ENCODE data around the gene GGCX.

The GGCX gene

GRCh38 chr2:85540133-85540648 lies 21.1 kb downstream of the GGCX start:
- Histone ChIP-seq H2BK5ac (ENCODE audit: low read length) (no peak overlapping the region), H3K18ac (ENCODE audit: low read length) (no peak overlapping the region), H2BK120ac (ENCODE audit: low read depth, low read length) (no peak overlapping the region), H3K27ac (ENCODE audit: low read depth, low read length) (no peak overlapping the region), H3K79me1 (ENCODE audit: low read length) (peaks cover 6% of the 10 kb centered on the region), H2AK5ac (ENCODE audit: low read length) (no peak overlapping the region), H3K4me1 (ENCODE audit: control insufficient read depth, low read depth, low read length) (no peaks in the 10 kb centered on the region), H3K4me2 (ENCODE audit: low read length) (peak overlapping the region; percentile 51), H3K36me3 (ENCODE audit: control insufficient read depth, insufficient read depth, low read length) (peaks cover 11% of the 10 kb centered on the region), H3K79me2 (ENCODE audit: control insufficient read depth, insufficient read depth, low read length) (peaks cover 36% of the 10 kb centered on the region), H3K4ac (ENCODE audit: low read depth, low read length) (no peak overlapping the region), H3K56ac (ENCODE audit: low read length) (peak overlapping the region; percentile 100), H3K27me3 (ENCODE audit: insufficient read depth, low read length, poor library complexity) (no peaks in the 10 kb centered on the region), H3K4me3 (ENCODE audit: low read length) (peak overlapping the region; percentile 99), H3K23ac (ENCODE audit: low read length) (no peak overlapping the region), H4K8ac (ENCODE audit: low read depth, low read length) (no peak overlapping the region), H3K9ac (ENCODE audit: low read length) (peak overlapping the region; percentile 100), H2BK15ac (replicated peaks; ENCODE audit: low read depth) (no peak overlapping the region), H4K5ac (ENCODE audit: low read length) (no peak overlapping the region)
- WGBS (ENCODE audit: extremely low coverage, insufficient coverage, low lambda C conversion rate), result no CpG with 5 or more reads among the region's 11 CpGs
- DNase-seq, result peak; percentile 31

GRCh38 chr2:85539361-85540132 lies 21.7 kb downstream of the GGCX start:
- Histone ChIP-seq H3K27ac (ENCODE audit: low read depth, low read length) (peak overlapping the region; percentile 74), H3K79me1 (ENCODE audit: low read length) (peaks cover 6% of the 10 kb centered on the region), H3K4me3 (ENCODE audit: low read length) (peak overlapping the region; percentile 99), H3K4me2 (ENCODE audit: low read length) (peak overlapping the region; percentile 51), H3K4ac (ENCODE audit: low read depth, low read length) (peak overlapping the region; percentile 77), H3K79me2 (ENCODE audit: control insufficient read depth, insufficient read depth, low read length) (peaks cover 36% of the 10 kb centered on the region), H2AK5ac (ENCODE audit: low read length) (peak overlapping the region; percentile 97), H3K18ac (ENCODE audit: low read length) (peak overlapping the region; percentile 62), H3K36me3 (ENCODE audit: control insufficient read depth, insufficient read depth, low read length) (peaks cover 11% of the 10 kb centered on the region), H3K27me3 (ENCODE audit: insufficient read depth, low read length, poor library complexity) (no peaks in the 10 kb centered on the region), H2BK15ac (replicated peaks; ENCODE audit: low read depth) (no peak overlapping the region), H2BK120ac (ENCODE audit: low read depth, low read length) (no peak overlapping the region), H2BK5ac (ENCODE audit: low read length) (peak overlapping the region; percentile 96), H3K9ac (ENCODE audit: low read length) (peak overlapping the region; percentile 100), H3K4me1 (ENCODE audit: control insufficient read depth, low read depth, low read length) (no peaks in the 10 kb centered on the region), H3K23ac (ENCODE audit: low read length) (peak overlapping the region; percentile 97), H4K5ac (ENCODE audit: low read length) (no peak overlapping the region), H4K8ac (ENCODE audit: low read depth, low read length) (no peak overlapping the region), H3K56ac (ENCODE audit: low read length) (peak overlapping the region; percentile 100)
- peak; percentile 85 for DNase-seq
- WGBS (ENCODE audit: extremely low coverage, insufficient coverage, low lambda C conversion rate), result no CpG with 5 or more reads among the region's 67 CpGs

GRCh38 chr2:85538507-85539360 lies 22.6 kb downstream of the GGCX start, which contains the start of gene MAT2A:
Gene MAT2A, plus strand, starts transcription at chr2:85539168. Its CDS starts 120 bp downstream, at chr2:85539288.
- H2BK5ac ChIP-seq (ENCODE audit: low read length), result peak within 1 kb of the TSS; percentile 97
- peak within 1 kb of the TSS; percentile 97 for H2AK5ac ChIP-seq (ENCODE audit: low read length)
- peak within 1 kb of the TSS; percentile 52 for H2BK120ac ChIP-seq (ENCODE audit: low read depth, low read length)
- H3K27me3 ChIP-seq (ENCODE audit: insufficient read depth, low read length, poor library complexity), result no peaks in the 10 kb centered on the region
- H3K79me1 ChIP-seq (ENCODE audit: low read length), result peaks cover 6% of the 10 kb centered on the region
- no CpG with 5 or more reads among the region's 92 CpGs for WGBS (ENCODE audit: extremely low coverage, insufficient coverage, low lambda C conversion rate)
- H3K27ac ChIP-seq (ENCODE audit: low read depth, low read length), result peak within 1 kb of the TSS; percentile 99
- peaks cover 36% of the 10 kb centered on the region for H3K79me2 ChIP-seq (ENCODE audit: control insufficient read depth, insufficient read depth, low read length)
- peak within 1 kb of the TSS; percentile 68 for H4K5ac ChIP-seq (ENCODE audit: low read length)
- H3K9ac ChIP-seq (ENCODE audit: low read length), result peak within 1 kb of the TSS; percentile 100
- peaks cover 11% of the 10 kb centered on the region for H3K36me3 ChIP-seq (ENCODE audit: control insufficient read depth, insufficient read depth, low read length)
- H3K4me1 ChIP-seq (ENCODE audit: control insufficient read depth, low read depth, low read length), result no peaks in the 10 kb centered on the region
- DNase-seq, result peak; percentile 97
- H2BK15ac ChIP-seq (replicated peaks; ENCODE audit: low read depth), result no peak within 1 kb of the TSS
- peak within 1 kb of the TSS; percentile 100 for H3K56ac ChIP-seq (ENCODE audit: low read length)
- H3K4me2 ChIP-seq (ENCODE audit: low read length), result peak within 1 kb of the TSS; percentile 90
- H3K4ac ChIP-seq (ENCODE audit: low read depth, low read length), result peak within 1 kb of the TSS; percentile 99
- peak within 1 kb of the TSS; percentile 99 for H3K4me3 ChIP-seq (ENCODE audit: low read length)
- H3K18ac ChIP-seq (ENCODE audit: low read length), result peak within 1 kb of the TSS; percentile 96
- H4K8ac ChIP-seq (ENCODE audit: low read depth, low read length), result peak within 1 kb of the TSS; percentile 57
- H3K23ac ChIP-seq (ENCODE audit: low read length), result peak within 1 kb of the TSS; percentile 97

- no peaks in the 10 kb centered on the region for H3K4me1 ChIP-seq (ENCODE audit: control insufficient read depth, low read depth, low read length)
- peak overlapping the region; percentile 99 for H3K4ac ChIP-seq (ENCODE audit: low read depth, low read length)
- peak overlapping the region; percentile 98 for H3K56ac ChIP-seq (ENCODE audit: low read length)
- no peak overlapping the region for H2BK15ac ChIP-seq (replicated peaks; ENCODE audit: low read depth)
- peak overlapping the region; percentile 68 for H4K5ac ChIP-seq (ENCODE audit: low read length)
- peaks cover 10% of the 10 kb centered on the region for H3K36me3 ChIP-seq (ENCODE audit: control insufficient read depth, insufficient read depth, low read length)
- WGBS (ENCODE audit: extremely low coverage, insufficient coverage, low lambda C conversion rate), result no CpG with 5 or more reads among the region's 35 CpGs
- peak overlapping the region; percentile 99 for H3K27ac ChIP-seq (ENCODE audit: low read depth, low read length)
- no peaks in the 10 kb centered on the region for H3K27me3 ChIP-seq (ENCODE audit: insufficient read depth, low read length, poor library complexity)
- H3K9ac ChIP-seq (ENCODE audit: low read length), result peak overlapping the region; percentile 98
- H4K8ac ChIP-seq (ENCODE audit: low read depth, low read length), result peak overlapping the region; percentile 57
- H3K18ac ChIP-seq (ENCODE audit: low read length), result peak overlapping the region; percentile 96
- H3K79me1 ChIP-seq (ENCODE audit: low read length), result peaks cover 6% of the 10 kb centered on the region
- H3K4me3 ChIP-seq (ENCODE audit: low read length), result peak overlapping the region; percentile 68
- DNase-seq, result peak; percentile 92
- H2BK5ac ChIP-seq (ENCODE audit: low read length), result peak overlapping the region; percentile 89
- peak overlapping the region; percentile 52 for H2BK120ac ChIP-seq (ENCODE audit: low read depth, low read length)
- peak overlapping the region; percentile 87 for H2AK5ac ChIP-seq (ENCODE audit: low read length)
- H3K4me2 ChIP-seq (ENCODE audit: low read length), result peak overlapping the region; percentile 90
- peaks cover 36% of the 10 kb centered on the region for H3K79me2 ChIP-seq (ENCODE audit: control insufficient read depth, insufficient read depth, low read length)
- peak overlapping the region; percentile 92 for H3K23ac ChIP-seq (ENCODE audit: low read length)
These were observed 23.4 kb downstream of the GGCX start for GRCh38 chr2:85537600-85538506.

- WGBS (ENCODE audit: extremely low coverage, insufficient coverage, low lambda C conversion rate), result no CpG with 5 or more reads among the region's 3 CpGs
These were observed 24.8 kb downstream of the GGCX start for GRCh38 chr2:85536479-85536878.

More at GRCh38 chr2:85536479-85536878, 24.8 kb downstream of the GGCX start:
- Histone ChIP-seq H4K8ac (ENCODE audit: low read depth, low read length) (no peak overlapping the region), H2BK120ac (ENCODE audit: low read depth, low read length) (no peak overlapping the region), H3K79me2 (ENCODE audit: control insufficient read depth, insufficient read depth, low read length) (peaks cover 26% of the 10 kb centered on the region), H3K27me3 (ENCODE audit: insufficient read depth, low read length, poor library complexity) (no peaks in the 10 kb centered on the region), H3K9ac (ENCODE audit: low read length) (no peak overlapping the region), H2BK5ac (ENCODE audit: low read length) (no peak overlapping the region), H3K4me1 (ENCODE audit: control insufficient read depth, low read depth, low read length) (no peaks in the 10 kb centered on the region), H2BK15ac (replicated peaks; ENCODE audit: low read depth) (no peak overlapping the region), H3K36me3 (ENCODE audit: control insufficient read depth, insufficient read depth, low read length) (peaks cover under 1% of the 10 kb centered on the region), H3K56ac (ENCODE audit: low read length) (no peak overlapping the region), H3K79me1 (ENCODE audit: low read length) (no peaks in the 10 kb centered on the region), H3K4me3 (ENCODE audit: low read length) (no peak overlapping the region), H3K4ac (ENCODE audit: low read depth, low read length) (no peak overlapping the region), H3K4me2 (ENCODE audit: low read length) (no peak overlapping the region), H3K23ac (ENCODE audit: low read length) (no peak overlapping the region), H4K5ac (ENCODE audit: low read length) (no peak overlapping the region), H3K27ac (ENCODE audit: low read depth, low read length) (no peak overlapping the region), H3K18ac (ENCODE audit: low read length) (no peak overlapping the region), H2AK5ac (ENCODE audit: low read length) (no peak overlapping the region)
- no peak for DNase-seq

All from mesendoderm (in vitro differentiated cells).